Muscle of arm (tissue), 12 donors: ENCODE results near the gene BBS4. TPM values are rescaled to one million over a fixed set of nuclear protein-coding genes. Genes with fewer than 3 reads are reported as not detected.
"Not testable (repeated sequence)": the region's sequence is repeated elsewhere in the genome, so short reads cannot be mapped to it uniquely, and the experiment has no call there.

ENCODE experiments used
- DNase-seq: peaks from one replicate; pipeline ENCODE4 v3.0.0-alpha.2; 2013
- polyA plus RNA-seq, 12 donors: library from polyadenylated mRNA; unstranded; fragments of 120-200 nt; gene quantifications; one replicate each; pipeline ENCODE4 v1.2.1, GENCODE V29; 2013; ENCODE audit not compliant: insufficient read length in 12 of 12

BBS4 gene
- polyA plus RNA-seq, 12 donors: 17.5 to 37.0 (median 23.1) TPM; not detected in 1

GRCh38 chr15:72690938-72691337, 4.9 kb downstream of the BBS4 start:
- DNase-seq: no peak

GRCh38 chr15:72698938-72699337, 12.9 kb downstream of the BBS4 start:
- no peak for DNase-seq

GRCh38 chr15:72700076-72700475, 14.1 kb downstream of the BBS4 start:
- DNase-seq: no peak

- no peak for DNase-seq
These were observed 20.3 kb downstream of the BBS4 start for GRCh38 chr15:72706266-72706665.

DNA sequence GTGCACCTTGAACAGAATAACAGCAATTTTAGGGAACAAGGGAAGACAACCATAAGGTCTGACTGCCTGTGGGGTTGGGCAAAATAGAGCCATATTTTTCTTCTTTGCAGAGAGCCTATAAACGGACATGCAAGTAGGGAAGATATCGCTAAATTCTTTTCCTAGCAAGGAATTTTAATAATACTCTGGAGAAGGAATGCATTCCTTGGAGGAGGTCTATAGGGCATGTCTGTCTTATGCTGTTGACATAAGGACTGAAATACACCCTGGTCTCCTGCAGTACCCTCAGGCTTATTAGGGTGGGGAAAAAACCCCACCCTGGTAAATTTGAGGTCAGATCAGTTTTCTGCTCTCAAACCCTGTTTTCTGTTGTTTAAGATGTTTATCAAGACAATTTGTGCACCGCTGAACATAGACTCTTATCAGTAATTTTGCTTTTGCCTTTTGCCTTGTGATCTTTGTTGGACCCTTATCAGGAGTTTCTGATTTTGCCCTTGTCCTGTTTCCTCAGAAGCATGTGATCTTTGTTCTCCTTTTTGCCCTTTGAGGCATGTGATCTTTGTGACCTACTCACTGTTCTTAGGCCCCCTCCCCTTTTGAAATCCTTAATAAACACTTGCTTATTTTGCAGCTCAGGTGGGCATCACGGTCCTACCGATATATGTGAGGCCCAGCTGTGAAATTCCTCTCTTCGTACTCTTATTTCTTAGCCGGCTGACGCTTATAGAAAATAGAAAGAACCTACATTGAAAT, 22.7 kb downstream of the BBS4 start:
- DNase-seq: not testable (repeated sequence)

GRCh38 chr15:72722071-72722696, 36.2 kb downstream of the BBS4 start:
- peak; percentile 69 for DNase-seq

- no peak for DNase-seq
These were observed 38.0 kb downstream of the BBS4 start for GRCh38 chr15:72724028-72724427.

DNA sequence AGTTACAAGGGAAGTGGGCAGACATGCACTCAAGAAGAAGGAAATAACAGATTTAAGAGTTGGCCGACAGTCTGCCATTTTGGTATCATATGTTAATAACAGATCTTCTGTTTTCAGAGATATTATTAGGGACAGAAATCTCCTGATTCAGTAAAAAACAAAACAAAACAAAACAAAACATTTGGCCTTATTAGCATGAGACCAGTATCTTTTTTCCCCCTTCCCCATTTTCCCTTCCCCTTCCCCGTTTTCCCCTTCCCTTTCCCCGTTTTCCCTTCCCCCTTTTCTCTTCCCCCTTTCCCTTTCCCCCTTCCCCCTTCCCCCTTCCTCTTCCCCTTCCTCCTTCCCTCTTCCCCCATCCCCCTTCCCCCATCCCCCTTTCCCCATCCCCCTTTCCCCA, 39.4 kb downstream of the BBS4 start:
- no peak for DNase-seq

DNA sequence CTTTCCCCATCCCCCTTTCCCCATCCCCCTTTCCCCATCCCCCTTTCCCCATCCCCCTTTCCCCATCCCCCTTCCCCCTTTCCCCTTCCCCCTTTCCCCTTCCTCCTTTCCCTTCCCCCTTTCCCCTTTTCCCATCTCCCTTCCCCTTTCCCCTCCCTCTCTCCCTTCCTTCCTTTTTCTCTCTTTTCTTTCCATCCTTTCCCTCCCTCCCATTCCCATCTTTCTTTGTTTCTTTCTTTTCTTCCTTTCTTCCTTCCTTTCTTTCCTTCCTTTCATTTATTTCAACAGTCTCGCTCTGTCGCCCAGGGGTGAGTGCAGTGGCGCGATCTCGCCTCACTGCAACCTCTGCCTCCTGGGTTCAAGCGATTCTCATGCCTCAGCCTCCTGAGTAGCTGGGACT, 39.8 kb downstream of the BBS4 start:
- not testable (repeated sequence) for DNase-seq

- no peak for DNase-seq
These were observed 41.1 kb downstream of the BBS4 start for GRCh38 chr15:72727154-72727553.

DNA sequence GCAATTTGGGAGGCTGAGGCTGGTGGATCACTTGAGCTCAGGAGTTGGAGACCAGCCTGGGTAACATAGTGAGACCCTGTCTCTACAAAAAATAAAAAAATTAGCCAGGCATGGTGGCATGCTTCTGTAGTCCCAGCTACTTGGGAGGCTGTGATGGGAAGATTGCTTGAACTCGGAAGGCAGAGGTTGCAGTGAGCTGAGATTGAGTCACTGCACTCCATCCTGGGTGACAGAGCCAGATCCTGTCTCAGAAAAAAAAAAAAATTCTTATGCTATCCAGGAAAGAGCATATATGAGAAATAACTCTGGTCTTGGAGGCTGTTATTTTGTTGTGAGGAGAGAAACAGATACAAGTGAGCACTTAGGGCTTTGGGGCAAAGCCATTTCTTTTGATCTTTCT, 42.2 kb downstream of the BBS4 start:
- not testable (repeated sequence) for DNase-seq

DNA sequence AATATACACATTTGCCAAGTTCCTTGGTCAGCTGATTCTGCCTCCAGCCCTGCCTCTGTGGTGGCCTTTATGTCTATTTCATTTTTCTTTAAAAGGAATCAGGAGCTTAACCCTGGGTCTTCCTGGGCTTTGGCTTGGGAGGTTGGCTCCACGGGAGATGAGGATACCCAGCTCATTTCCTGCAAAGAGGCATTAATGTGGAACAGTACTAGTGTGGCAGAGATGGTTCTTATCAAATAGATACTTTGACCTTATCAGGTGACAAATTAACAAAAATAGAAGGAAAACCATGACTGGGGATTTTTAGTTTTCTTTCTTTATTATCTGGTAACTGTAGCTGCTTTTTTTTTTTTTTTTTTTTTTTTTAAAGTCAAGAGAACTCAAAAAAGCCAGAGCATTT, 42.8 kb downstream of the BBS4 start:
- DNase-seq: no peak

GRCh38 chr15:72732086-72732485, 46.1 kb downstream of the BBS4 start:
- no peak for DNase-seq

- DNase-seq: no peak
These were observed 46.5 kb downstream of the BBS4 start for GRCh38 chr15:72732516-72732915.

GRCh38 chr15:72733941-72734738, 48.1 kb downstream of the BBS4 start:
- DNase-seq: no peak

- DNase-seq: no peak
These were observed 49.1 kb downstream of the BBS4 start for GRCh38 chr15:72735111-72735510.

- no peak for DNase-seq
These were observed 51.1 kb downstream of the BBS4 start for GRCh38 chr15:72737061-72737460.

GRCh38 chr15:72737723-72738122, 51.7 kb downstream of the BBS4 start:
- no peak for DNase-seq

DNA sequence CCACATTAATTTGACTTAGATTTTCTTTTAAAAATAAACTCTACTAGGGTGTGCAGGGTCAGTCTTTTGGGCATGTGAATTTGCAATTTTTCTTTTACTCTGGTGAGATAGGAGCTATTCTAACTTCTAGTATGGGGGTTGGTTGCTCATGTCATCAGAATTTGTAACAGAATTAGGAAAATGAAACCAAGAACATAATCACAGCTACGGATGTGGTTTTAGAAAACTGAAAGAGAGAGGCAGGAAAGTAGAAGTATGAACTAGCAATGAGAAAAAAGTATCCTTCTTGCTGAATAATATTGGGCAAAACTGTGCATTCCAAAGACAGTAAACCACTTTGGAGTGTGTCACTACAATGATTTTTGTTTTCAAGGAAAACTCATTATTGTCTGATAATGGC, 54.2 kb downstream of the BBS4 start:
- DNase-seq: no peak

DNA sequence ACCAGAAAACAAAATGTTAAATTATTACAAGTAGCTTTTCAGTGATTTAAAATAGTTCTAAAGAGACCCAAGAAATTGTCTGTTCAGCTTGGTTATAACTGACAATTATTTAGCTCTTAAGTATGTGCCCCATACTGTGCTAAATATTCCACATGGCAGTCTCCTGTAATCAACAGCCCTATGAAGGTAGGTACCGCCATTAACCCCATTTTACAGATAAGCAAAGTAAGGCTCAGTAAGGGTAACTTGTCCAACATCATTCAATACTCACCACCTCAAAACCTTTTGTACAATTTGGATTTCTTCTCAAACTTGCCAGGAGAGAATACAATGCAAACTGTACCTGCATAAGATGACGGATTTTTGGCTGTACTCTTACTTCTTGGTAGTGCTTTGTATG, 63.7 kb downstream of the BBS4 start:
- DNase-seq: no peak

- no peak for DNase-seq
These were observed 65.9 kb downstream of the BBS4 start for GRCh38 chr15:72751751-72752455.

- no peak for DNase-seq
These were observed 68.1 kb downstream of the BBS4 start for GRCh38 chr15:72754096-72754495.
